Inflammatory macrophage treated with lipopolysaccharide for 4 hours (primary cell): ENCODE measurements around the gene ZCRB1.
"Not testable (repeated sequence)": the region's sequence is repeated elsewhere in the genome, so short reads cannot be mapped to it uniquely, and the experiment has no call there.

Experiments used
- DNase-seq: peaks from one replicate; pipeline ENCODE4 v3.0.0-alpha.2; 2020

The ZCRB1 gene, protein sequence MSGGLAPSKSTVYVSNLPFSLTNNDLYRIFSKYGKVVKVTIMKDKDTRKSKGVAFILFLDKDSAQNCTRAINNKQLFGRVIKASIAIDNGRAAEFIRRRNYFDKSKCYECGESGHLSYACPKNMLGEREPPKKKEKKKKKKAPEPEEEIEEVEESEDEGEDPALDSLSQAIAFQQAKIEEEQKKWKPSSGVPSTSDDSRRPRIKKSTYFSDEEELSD

DNA sequence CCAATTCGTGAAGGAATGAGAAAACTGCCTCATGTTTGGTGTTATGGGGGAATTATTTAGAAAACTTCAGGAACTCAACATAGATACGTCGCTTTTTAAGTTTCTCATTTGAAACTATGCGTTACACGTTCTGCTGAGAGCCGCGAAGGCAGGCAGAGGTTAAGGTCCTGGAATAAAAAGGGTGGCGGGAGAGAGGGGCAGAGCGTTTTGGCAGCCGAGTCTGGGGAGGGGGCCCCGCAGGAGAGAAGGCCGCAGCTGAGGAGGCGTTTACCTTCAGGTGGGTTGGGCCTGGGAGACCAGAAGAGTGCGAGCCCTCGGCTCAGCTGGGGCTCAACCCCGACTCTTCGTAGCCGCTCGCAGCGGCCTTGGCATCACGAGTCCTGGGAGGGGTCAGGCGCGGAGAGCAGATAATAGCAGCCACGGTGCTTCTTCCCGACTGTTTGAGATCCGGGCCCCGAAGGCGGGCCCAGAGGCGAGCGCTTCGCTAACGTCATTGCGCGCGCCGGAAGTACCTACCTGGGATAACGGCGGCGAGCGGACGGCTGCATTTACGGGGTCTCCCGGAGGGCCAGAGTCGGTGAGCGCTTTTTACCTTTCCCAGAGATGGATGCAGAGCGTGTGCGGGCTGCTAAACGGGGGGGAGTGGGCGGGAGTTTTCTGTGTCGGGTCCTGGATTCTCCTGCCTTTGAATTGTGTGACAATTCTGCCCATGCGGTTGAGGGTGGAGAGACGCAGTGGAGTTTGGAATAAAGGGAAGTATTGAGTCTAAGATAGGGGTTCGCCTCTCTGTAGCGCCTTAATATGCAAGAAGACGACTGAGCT lies at the start of gene ZCRB1, which contains the start of gene PPHLN1:
Gene ZCRB1, minus strand, starts transcription at position 442 of the 822 bp plus-strand sequence. CDS start 1,992 bp downstream, outside the sequence.
Gene PPHLN1, plus strand, starts transcription at position 515 of the 822 bp plus-strand sequence. CDS start 9,736 bp downstream, outside the sequence.
- DNase-seq = peak; percentile 83

GRCh38 chr12:42373669-42374068 lies 47.8 kb upstream of the ZCRB1 start:
- no peak for DNase-seq

DNA sequence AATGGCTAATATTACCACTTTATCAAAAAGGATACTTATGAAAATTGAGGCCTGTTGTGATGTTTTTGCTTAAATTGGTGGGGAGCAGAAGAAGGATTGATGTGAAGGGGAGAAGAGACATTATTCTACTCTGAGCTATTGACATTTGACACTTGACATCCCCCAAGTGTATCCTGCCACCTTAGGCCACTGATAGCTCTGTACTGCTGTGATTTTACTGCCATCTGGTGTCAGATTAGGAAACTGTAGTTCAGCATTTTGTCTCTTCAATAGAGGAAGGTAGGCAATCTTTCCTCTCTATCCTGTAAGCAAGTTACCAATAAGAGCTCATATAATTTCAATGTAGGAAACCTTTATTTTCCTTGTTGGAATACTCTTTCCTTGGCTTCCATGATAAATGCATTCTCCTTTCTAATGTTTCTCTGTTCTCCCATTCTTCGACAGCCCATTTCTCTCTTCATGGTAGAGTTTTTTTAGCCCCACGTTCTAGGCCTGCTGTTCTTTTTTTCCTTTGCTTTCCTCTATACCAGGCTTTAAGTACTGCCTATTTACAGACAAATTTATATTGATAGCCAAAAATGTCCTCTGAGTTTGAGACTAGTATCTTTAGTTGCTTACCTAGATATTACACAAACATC lies 46.4 kb upstream of the ZCRB1 start:
- peak; percentile 58 for DNase-seq

GRCh38 chr12:42370013-42370412 lies 44.1 kb upstream of the ZCRB1 start:
- DNase-seq = no peak

DNA sequence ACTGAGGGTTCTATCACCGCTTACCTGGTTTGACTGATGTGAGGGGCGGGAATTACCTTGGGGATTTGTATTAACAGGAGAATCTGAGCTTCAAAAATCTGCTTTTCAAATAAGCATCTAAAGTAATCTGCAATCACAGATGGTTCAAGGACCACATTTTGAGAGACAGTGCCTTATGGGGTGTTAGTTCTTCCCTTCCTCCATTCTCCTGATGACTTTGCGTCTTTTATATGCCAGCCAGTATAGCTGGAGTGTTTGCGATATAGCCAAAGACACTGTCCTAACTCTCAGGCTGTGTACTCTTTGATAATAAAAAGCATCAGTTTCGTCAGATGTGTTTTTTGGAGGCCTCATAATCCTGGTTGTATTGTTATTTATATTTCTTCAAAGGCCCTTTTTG lies 39.6 kb upstream of the ZCRB1 start:
- DNase-seq = no peak

DNA sequence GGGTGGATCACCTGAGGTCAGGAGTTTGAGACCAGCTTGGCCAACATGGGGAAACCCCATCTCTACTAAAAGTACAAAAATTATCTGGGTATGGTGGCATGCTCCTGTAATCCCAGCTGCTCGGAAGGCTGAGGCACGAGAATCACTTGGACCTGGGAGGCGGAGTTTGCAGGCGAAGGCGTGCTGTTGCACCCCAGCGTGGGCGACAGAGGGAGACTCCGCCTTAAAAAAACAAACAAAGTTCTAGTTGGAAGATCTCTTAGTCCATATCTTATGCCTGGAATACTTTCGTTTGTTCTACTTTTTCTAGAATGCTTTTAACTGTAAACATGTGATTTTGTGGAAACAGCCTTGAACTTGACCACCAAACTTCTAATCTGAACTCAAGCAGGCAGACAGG lies 38.8 kb upstream of the ZCRB1 start:
- no peak for DNase-seq

DNA sequence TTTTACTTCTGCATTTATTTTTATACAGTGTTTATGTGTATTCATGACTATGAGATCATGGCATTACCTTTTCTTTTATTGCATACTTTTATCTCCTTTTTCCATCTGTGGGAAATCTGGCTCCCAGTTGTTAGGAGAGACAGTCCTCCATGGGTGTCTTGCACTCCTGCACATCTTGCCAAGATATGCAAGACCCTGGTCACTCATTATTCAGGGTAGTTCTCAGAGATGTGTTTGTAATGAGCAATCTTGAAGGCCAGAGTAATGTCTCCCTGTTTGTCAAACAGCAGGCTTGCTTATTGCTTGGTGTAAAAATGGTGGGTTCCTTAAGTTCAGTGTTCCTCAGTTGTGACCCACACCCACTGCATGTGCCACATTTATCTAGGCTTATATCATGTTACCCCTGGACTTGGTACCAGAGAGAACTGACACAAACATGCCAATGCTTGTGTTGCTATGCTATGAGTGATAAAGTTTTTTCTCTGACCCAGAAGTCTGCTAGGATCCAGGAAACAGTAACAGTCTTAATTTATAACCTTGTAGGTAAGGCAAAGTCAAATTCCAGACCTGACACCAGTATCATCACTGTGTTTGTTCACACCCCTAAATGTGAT lies 36.9 kb upstream of the ZCRB1 start:
- no peak for DNase-seq

- peak; percentile 5 for DNase-seq
Observed at GRCh38 chr12:42361909-42362646, 36.2 kb upstream of the ZCRB1 start.

DNA sequence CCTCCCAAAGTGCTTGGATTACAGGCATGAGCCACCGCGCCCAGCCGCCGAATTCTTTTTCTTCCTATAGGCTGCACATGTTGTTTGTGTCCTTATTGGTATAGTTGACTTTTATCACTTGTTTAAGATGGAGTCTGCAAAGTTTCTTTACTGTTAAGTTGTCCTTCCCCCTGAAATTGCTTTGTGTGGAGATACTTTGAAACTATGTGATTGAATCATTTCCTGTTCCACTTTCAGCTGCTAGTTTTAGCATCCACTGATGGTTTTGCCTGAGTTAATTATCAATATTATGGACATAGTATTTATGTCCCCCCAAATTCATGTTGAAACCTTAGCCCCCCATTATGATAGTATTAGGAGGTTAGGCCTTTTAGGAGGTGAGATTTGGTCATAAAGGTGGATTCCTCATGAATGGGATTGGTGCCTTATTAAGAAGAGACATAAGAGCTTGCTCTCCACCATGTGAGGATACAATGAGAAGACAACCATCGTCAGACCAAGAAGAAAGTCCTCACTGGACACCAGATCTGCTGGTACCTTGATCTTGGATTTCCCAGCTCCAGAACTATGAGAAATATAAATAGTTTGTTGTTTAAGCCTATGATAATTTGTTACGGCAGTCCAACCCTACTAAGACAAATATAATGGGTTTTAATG lies 35.0 kb upstream of the ZCRB1 start:
- no peak for DNase-seq

GRCh38 chr12:42356344-42356743 lies 30.4 kb upstream of the ZCRB1 start:
- DNase-seq = no peak

GRCh38 chr12:42350021-42350407 lies 24.1 kb upstream of the ZCRB1 start:
- not testable (repeated sequence) for DNase-seq

GRCh38 chr12:42349119-42350020 lies 23.5 kb upstream of the ZCRB1 start:
- DNase-seq = not testable (repeated sequence)

- no peak for DNase-seq
Observed at GRCh38 chr12:42346403-42347002, 20.6 kb upstream of the ZCRB1 start.

DNA sequence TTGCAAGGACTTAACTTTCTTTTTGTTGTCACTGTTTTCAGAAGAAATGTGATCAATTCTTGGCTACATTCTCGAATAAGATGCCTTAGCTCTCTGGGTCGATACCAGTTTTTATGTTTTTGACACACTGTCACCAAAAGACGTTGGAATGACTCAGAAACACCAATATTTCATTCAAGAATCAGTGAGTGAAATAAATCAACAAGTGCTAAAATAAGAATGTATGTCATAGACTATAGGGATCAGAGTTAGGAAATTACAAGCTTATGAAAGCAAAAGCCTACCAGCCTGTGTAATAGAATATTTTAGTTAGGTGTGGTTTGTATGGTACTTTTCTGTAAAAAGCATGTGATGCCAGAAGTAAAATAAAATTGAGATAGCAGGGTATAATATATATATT lies 17.8 kb upstream of the ZCRB1 start:
- no peak for DNase-seq

DNA sequence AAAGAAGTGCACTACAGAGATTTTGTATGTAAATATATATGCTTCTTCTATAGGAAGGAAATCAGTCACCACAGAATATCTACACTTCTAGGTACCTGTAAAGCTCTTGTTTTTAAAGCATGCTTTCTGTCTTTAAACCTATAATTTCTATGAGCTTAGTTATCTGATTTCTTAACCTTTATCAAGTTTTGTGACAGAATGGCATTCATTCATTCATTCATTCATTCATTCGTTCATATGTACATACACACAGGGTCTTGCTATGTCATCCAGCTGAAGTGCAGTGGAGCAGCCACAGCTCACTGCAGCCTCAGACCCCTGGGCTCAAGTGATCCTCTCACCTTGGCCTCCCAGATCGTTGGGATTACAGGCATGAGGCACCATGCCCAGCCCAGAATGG lies 16.1 kb upstream of the ZCRB1 start:
- no peak for DNase-seq

GRCh38 chr12:42338280-42338679 lies 12.4 kb upstream of the ZCRB1 start:
- no peak for DNase-seq

DNA sequence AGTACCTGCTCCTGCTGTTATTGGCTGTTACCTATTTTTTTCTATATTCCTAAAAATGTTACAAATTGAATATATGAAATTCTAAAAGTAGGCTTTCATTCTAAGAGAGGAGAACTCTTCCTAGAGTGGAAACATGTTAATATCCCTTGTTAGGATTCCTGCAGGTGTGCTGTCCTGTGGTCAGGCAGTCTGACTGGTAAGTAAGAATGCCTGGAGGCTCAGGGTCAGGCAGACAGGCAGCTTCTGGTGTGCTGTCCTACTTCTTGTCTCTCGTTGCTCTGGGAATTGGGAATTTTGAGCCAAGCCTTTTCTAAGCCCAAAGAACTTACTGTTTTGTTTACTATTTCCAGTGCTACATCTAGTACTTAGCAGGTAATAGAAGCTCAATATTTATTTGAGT lies 10.4 kb upstream of the ZCRB1 start:
- DNase-seq = no peak

DNA sequence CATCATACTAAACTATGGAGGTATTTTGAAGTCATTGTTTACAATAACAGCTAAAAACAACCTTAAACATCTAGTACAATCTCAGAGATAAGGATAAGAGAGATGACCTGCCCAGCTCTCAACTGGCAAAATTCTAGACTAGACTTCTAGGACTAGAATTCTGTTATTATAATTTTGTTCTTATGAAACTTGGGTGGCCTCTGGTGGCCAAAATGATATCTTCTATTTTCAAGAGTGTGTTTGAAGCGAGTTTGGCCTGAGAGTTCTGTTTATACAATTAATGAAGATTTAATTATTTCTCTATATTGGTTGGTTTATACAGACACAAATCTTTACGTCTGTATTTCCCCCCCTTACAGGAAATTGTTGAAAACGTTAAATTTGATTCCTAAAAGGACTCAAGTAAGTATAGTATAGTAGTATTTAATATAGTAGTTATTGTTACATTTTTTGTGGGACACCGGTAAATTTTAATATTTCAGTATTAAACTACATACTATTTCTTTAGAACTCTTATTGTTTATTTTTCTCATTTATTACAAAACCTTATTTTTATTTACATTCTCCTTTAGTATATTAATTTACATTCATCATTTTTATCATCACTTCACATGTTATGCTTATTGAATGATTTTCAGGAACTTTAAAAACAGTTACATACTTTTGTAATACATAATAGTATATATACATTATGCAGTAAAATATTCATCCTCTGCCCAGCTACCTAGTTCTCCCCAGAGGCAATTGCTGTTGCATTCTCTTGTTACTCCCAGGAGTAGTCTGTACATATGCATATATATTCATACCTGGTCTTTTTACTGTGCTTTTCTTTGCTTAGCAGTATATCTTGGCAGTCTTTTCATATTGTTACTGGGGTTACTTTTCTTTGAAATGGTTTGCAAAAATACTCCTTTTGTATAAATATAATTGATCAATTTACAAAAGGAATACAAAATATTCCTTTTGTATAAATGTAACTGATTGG lies 6.7 kb upstream of the ZCRB1 start:
- peak; percentile 56 for DNase-seq

DNA sequence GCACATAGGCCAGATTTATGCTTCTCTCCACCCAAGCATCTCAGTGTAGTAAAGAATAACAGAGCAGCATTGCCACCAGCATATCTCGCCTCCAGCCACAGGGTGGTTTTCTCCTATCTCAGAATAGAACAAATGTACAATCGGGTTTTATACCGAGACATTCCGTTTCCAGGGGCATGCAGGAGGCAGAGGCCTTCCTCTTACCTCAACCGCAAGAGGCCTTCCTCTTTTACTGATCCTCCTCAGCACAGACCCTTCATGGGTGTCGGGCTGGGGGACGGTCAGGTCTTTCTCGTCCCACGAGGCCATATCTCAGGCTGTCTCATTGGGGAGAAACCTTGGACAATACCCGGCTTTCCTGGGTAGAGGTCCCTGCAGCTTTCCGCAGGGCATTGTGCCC lies 4.2 kb upstream of the ZCRB1 start:
- not testable (repeated sequence) for DNase-seq
